SH-SY5Y (cell line): ENCODE results near the gene OCA2.

ENCODE experiments used
- GATA2 ChIP-seq: IDR thresholded peaks from 2 replicates; pipeline ENCODE4 v1.6.1; 2011; ENCODE audit warnings: mild to moderate bottlenecking, low read depth, low read length
- GATA3 ChIP-seq: IDR thresholded peaks from 2 replicates; pipeline ENCODE4 v1.6.1; 2011; ENCODE audit warnings: low read depth, mild to moderate bottlenecking, low read length, moderate library complexity

- TF ChIP-seq GATA3 (no peak), GATA2 (no peak)
Measured at GRCh38 chr15:28014623-28015200, 84.4 kb downstream of the OCA2 start.
